ENCODE measurements around the gene PIH1D1. TPM values are rescaled to one million over a fixed set of nuclear protein-coding genes. Genes with fewer than 3 reads are reported as not detected.
A peak's percentile ranks its signal among the peaks of the same experiment; 100 is the strongest.

Gene PIH1D1
- total RNA-seq = 100 to 1,000 TPM; 128 to 132 TPM

GRCh38 chr19:49451430-49452181 lies at the start of gene PIH1D1:
Gene PIH1D1, minus strand, starts transcription at chr19:49451814. Its CDS starts 240 bp downstream, at chr19:49451574.
- peak; percentile 71 to 74 for ATAC-seq (replicated peaks in 1 of 2)
- Mint-ChIP-seq H3K27ac (peak within 1 kb of the TSS; percentile 100), H3K4me1 (ENCODE audit: low read depth) (peaks cover 43% of the 10 kb centered on the region), H3K36me3 (ENCODE audit: insufficient read depth in 2 of 2) (peaks cover 10 to 26% of the 10 kb centered on the region in 2 donors), H3K27me3 (ENCODE audit: low read depth) (no peaks in the 10 kb centered on the region), H3K9me3 (no peaks in the 10 kb centered on the region), H3K4me3 (peak within 1 kb of the TSS; percentile 98)
- peak; percentile 93 to 96 for DNase-seq

GRCh38 chr19:49499030-49499670 lies 47.5 kb upstream of the PIH1D1 start:
- Mint-ChIP-seq H3K27ac (peak overlapping the region; percentile 99), H3K36me3 (ENCODE audit: insufficient read depth in 2 of 2) (peaks cover 24 to 25% of the 10 kb centered on the region in 2 donors), H3K4me1 (ENCODE audit: low read depth) (peaks cover 69% of the 10 kb centered on the region), H3K4me3 (peak overlapping the region; percentile 99), H3K9me3 (no peaks in the 10 kb centered on the region), H3K27me3 (ENCODE audit: low read depth) (no peaks in the 10 kb centered on the region)
- peak in 1 of 2 donors; percentile 48 for DNase-seq
- no peak for ATAC-seq (replicated peaks in 1 of 2)

DNA sequence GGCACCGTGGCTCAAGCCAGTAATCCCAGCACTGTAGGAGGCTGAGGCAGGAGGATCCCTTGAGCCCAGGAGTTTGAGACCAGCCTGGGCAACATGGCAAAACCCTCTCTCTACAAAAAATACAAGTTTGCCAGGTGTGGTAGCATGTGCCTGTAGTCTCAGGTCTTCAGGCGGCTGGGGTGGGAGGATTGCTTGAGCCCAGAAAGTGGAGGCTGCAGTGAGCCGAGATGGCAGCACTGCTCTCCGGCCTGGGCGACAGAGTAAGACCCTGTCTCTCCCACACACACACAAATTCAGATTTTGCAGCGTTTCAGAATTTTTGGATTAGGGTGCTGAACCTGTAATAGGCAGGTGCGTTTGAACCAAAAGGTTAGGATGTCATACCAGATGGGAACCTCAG lies 46.9 kb upstream of the PIH1D1 start:
- DNase-seq = no peak
- peak overlapping the region; percentile 99 for H3K27ac Mint-ChIP-seq
- H3K36me3 Mint-ChIP-seq (ENCODE audit: insufficient read depth in 2 of 2) = peaks cover 24 to 25% of the 10 kb centered on the region in 2 donors
- H3K9me3 Mint-ChIP-seq = no peaks in the 10 kb centered on the region
- no peaks in the 10 kb centered on the region for H3K27me3 Mint-ChIP-seq (ENCODE audit: low read depth)
- no peak for ATAC-seq (replicated peaks in 1 of 2)
- H3K4me3 Mint-ChIP-seq = peak overlapping the region; percentile 99
- H3K4me1 Mint-ChIP-seq (ENCODE audit: low read depth) = peaks cover 69% of the 10 kb centered on the region

DNA sequence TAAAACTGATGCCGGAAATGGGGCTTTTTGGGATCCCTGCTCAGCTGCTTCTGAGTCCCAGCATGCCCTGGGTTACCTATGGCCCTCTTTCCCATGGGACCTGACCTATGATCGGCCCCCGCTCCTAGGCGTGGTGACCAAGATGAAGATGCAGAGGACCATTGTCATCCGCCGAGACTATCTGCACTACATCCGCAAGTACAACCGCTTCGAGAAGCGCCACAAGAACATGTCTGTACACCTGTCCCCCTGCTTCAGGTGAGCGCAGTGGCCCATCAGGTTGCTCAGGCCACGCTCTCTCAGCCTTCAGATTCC lies 46.1 kb upstream of the PIH1D1 start:
- Mint-ChIP-seq H3K36me3 (ENCODE audit: insufficient read depth in 2 of 2) (peaks cover 27 to 28% of the 10 kb centered on the region in 2 donors), H3K27ac (peak overlapping the region; percentile 99)
- no peak for ATAC-seq (replicated peaks in 1 of 2)

GRCh38 chr19:49497047-49497788 lies 45.6 kb upstream of the PIH1D1 start:
- Mint-ChIP-seq H3K4me3 (peak overlapping the region; percentile 99), H3K9me3 (no peaks in the 10 kb centered on the region), H3K27ac (peak overlapping the region; percentile 99), H3K36me3 (ENCODE audit: insufficient read depth in 2 of 2) (peaks cover 30 to 32% of the 10 kb centered on the region in 2 donors), H3K4me1 (ENCODE audit: low read depth) (peaks cover 76% of the 10 kb centered on the region), H3K27me3 (ENCODE audit: low read depth) (no peaks in the 10 kb centered on the region)
- ATAC-seq (replicated peaks in 1 of 2) (no peak), DNase-seq (peak; percentile 61 to 68)

More for the DNA sequence above, 46.1 kb upstream of the PIH1D1 start:
- H3K4me1 Mint-ChIP-seq (ENCODE audit: low read depth) = peaks cover 74% of the 10 kb centered on the region
- H3K4me3 Mint-ChIP-seq = peak overlapping the region; percentile 99
- DNase-seq = no peak
- H3K27me3 Mint-ChIP-seq (ENCODE audit: low read depth) = no peaks in the 10 kb centered on the region
- H3K9me3 Mint-ChIP-seq = no peaks in the 10 kb centered on the region

DNA sequence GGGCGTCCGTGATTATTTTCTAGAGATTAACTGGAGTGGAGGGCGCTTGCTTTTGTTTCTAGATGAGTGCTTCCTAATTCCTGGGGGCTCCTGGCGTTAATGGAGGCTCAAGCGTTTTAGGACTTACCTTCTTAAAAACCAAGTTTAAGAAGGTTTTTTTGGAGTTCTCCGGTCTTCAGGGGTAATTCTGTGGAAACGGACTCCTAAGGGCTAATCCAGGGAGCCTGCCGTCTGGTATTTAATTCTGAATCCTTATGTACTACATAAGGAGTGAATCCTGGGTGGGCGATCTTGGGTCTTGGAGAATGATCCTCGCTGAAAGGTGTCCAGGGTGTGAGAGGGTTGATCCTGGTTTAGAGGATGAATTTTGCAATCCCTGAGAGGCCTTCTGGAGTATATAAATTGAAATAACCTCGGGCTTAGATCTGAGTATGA lies 45.0 kb upstream of the PIH1D1 start:
- H3K27ac Mint-ChIP-seq = peak overlapping the region; percentile 99
- no peaks in the 10 kb centered on the region for H3K27me3 Mint-ChIP-seq (ENCODE audit: low read depth)
- H3K9me3 Mint-ChIP-seq = no peaks in the 10 kb centered on the region
- ATAC-seq (replicated peaks in 1 of 2) (no peak), DNase-seq (no peak)
- peaks cover 34 to 39% of the 10 kb centered on the region in 2 donors for H3K36me3 Mint-ChIP-seq (ENCODE audit: insufficient read depth in 2 of 2)
- H3K4me3 Mint-ChIP-seq = peak overlapping the region; percentile 99
- H3K4me1 Mint-ChIP-seq (ENCODE audit: low read depth) = peaks cover 70% of the 10 kb centered on the region

GRCh38 chr19:49492573-49493405 lies 41.2 kb upstream of the PIH1D1 start:
- Mint-ChIP-seq H3K4me1 (ENCODE audit: low read depth) (peaks cover 52% of the 10 kb centered on the region), H3K27me3 (ENCODE audit: low read depth) (no peaks in the 10 kb centered on the region), H3K9me3 (no peaks in the 10 kb centered on the region), H3K36me3 (ENCODE audit: insufficient read depth in 2 of 2) (peaks cover 35 to 55% of the 10 kb centered on the region in 2 donors), H3K4me3 (peak overlapping the region; percentile 22 to 50), H3K27ac (peak overlapping the region; percentile 89)
- DNase-seq (no peak), ATAC-seq (replicated peaks in 1 of 2) (no peak)

DNA sequence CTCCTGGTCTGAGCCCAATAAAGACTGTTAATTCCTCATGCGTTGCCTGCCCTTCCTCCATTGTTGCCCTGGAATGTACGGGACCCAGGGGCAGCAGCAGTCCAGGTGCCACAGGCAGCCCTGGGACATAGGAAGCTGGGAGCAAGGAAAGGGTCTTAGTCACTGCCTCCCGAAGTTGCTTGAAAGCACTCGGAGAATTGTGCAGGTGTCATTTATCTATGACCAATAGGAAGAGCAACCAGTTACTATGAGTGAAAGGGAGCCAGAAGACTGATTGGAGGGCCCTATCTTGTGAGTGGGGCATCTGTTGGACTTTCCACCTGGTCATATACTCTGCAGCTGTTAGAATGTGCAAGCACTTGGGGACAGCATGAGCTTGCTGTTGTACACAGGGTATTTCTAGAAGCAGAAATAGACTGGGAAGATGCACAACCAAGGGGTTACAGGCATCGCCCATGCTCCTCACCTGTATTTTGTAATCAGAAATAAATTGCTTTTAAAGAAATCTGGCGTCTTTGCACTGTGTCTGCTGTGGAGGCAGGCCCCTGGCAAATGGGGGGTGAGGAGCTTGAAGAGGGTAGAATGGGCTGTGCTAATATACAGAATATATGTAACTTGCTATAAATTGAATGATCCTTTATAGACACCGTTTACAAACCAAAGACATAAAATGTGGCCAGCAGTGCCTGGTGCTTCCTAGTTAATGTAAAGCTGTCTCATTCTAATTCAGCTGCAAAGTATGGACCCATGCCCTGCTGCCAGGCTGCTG lies 40.4 kb upstream of the PIH1D1 start:
- DNase-seq = no peak
- no peak overlapping the region for H3K4me3 Mint-ChIP-seq
- peaks cover 33 to 54% of the 10 kb centered on the region in 2 donors for H3K36me3 Mint-ChIP-seq (ENCODE audit: insufficient read depth in 2 of 2)
- no peak for ATAC-seq (replicated peaks in 1 of 2)
- H3K4me1 Mint-ChIP-seq (ENCODE audit: low read depth) = peaks cover 44% of the 10 kb centered on the region
- no peaks in the 10 kb centered on the region for H3K9me3 Mint-ChIP-seq
- H3K27ac Mint-ChIP-seq = peak overlapping the region; percentile 89
- no peaks in the 10 kb centered on the region for H3K27me3 Mint-ChIP-seq (ENCODE audit: low read depth)

DNA sequence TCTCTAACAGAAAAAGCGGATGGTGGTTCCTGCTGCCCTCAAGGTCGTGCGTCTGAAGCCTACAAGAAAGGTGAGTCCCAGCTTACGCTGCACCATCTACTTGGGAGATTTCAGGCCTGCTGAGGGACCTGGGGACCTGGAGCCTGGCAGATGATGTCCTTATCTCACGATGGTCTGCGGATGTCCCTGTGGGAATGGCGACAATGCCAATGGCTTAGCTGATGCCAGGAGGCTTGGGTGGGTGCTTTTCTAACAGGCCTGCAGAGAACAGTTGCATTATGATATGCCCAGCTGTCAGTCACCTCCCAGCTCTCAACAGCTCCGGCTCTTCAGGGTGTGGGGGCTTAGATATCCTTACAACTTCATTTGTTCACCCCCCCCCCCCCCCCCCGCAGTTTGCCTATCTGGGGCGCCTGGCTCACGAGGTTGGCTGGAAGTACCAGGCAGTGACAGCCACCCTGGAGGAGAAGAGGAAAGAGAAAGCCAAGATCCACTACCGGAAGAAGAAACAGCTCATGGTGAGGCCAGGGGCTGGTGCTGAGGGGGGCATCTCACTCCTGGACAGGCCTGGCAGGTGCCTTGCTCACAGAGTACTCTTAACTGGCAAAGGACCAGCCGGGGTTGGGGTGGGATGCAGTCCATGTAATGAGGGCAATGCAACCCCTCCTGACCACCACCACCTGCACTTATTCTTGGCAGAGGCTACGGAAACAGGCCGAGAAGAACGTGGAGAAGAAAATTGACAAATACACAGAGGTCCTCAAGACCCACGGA lies 39.6 kb upstream of the PIH1D1 start:
- peak overlapping the region; percentile 64 to 97 for H3K4me3 Mint-ChIP-seq
- DNase-seq (no peak), ATAC-seq (replicated peaks in 1 of 2) (no peak)
- no peaks in the 10 kb centered on the region for H3K27me3 Mint-ChIP-seq (ENCODE audit: low read depth)
- H3K9me3 Mint-ChIP-seq = no peaks in the 10 kb centered on the region
- peak overlapping the region; percentile 89 for H3K27ac Mint-ChIP-seq
- H3K4me1 Mint-ChIP-seq (ENCODE audit: low read depth) = peaks cover 44% of the 10 kb centered on the region
- peaks cover 29 to 49% of the 10 kb centered on the region in 2 donors for H3K36me3 Mint-ChIP-seq (ENCODE audit: insufficient read depth in 2 of 2)

- peak overlapping the region; percentile 96 to 97 for H3K4me3 Mint-ChIP-seq
- H3K9me3 Mint-ChIP-seq = no peaks in the 10 kb centered on the region
- ATAC-seq (replicated peaks in 1 of 2) (no peak), DNase-seq (no peak)
- no peaks in the 10 kb centered on the region for H3K27me3 Mint-ChIP-seq (ENCODE audit: low read depth)
- H3K36me3 Mint-ChIP-seq (ENCODE audit: insufficient read depth in 2 of 2) = peaks cover 30 to 50% of the 10 kb centered on the region in 2 donors
- peaks cover 47% of the 10 kb centered on the region for H3K4me1 Mint-ChIP-seq (ENCODE audit: low read depth)
- H3K27ac Mint-ChIP-seq = peak overlapping the region; percentile 94
Measured at GRCh38 chr19:49490287-49491029, 38.8 kb upstream of the PIH1D1 start.
